GM12875 (cell line): ENCODE data around the gene TMEM233.

Experiments used
- H3K4me3 ChIP-seq: one replicate; pipeline ENCODE4 v1.5.1; 2011; ENCODE audit warnings: low read depth, low read length, control low read depth
- TF ChIP-seq, protein P1 (sequence below): IDR thresholded peaks from 2 replicates; pipeline ENCODE4 v1.5.1; 2011; ENCODE audit warnings: low read depth, mild to moderate bottlenecking, control low read depth, inconsistent platforms, low read length, moderate library complexity, borderline replicate concordance; ENCODE audit not compliant: insufficient read depth

Gene TMEM233

GRCh38 chr12:119593578-119594398 is at the start of gene TMEM233:
Gene TMEM233 (plus strand): TSS chr12:119593774. CDS start chr12:119593849, 75 bp downstream.
- TF ChIP-seq, protein P1, sequence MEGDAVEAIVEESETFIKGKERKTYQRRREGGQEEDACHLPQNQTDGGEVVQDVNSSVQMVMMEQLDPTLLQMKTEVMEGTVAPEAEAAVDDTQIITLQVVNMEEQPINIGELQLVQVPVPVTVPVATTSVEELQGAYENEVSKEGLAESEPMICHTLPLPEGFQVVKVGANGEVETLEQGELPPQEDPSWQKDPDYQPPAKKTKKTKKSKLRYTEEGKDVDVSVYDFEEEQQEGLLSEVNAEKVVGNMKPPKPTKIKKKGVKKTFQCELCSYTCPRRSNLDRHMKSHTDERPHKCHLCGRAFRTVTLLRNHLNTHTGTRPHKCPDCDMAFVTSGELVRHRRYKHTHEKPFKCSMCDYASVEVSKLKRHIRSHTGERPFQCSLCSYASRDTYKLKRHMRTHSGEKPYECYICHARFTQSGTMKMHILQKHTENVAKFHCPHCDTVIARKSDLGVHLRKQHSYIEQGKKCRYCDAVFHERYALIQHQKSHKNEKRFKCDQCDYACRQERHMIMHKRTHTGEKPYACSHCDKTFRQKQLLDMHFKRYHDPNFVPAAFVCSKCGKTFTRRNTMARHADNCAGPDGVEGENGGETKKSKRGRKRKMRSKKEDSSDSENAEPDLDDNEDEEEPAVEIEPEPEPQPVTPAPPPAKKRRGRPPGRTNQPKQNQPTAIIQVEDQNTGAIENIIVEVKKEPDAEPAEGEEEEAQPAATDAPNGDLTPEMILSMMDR: no peak
- no peak within 1 kb of the TSS for H3K4me3 ChIP-seq

- H3K4me3 ChIP-seq: no peak overlapping the region
- TF ChIP-seq, protein P1: peak; percentile 73
Observed at GRCh38 chr12:119544765-119545625, 48.6 kb upstream of the TMEM233 start.

DNA sequence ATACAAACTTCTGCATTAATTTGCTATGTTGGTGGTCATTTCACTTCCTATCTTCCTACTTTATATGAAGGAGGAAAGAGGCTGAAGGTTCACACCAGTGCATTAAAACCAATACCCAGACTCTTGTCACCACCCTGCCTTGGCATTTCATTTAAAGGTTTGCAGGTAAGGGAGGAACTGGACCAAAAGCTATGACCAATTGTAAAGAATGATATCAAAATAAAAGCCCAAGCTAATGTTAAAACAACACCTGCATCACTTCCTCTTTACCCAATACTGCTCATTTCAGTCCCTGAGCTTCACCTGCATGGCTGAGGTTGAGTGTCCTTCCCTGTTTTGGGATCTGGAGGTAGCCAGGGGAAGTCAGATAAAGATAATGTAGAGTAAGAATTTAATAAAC is 47.2 kb upstream of the TMEM233 start:
- TF ChIP-seq, protein P1: no peak
- no peak overlapping the region for H3K4me3 ChIP-seq

DNA sequence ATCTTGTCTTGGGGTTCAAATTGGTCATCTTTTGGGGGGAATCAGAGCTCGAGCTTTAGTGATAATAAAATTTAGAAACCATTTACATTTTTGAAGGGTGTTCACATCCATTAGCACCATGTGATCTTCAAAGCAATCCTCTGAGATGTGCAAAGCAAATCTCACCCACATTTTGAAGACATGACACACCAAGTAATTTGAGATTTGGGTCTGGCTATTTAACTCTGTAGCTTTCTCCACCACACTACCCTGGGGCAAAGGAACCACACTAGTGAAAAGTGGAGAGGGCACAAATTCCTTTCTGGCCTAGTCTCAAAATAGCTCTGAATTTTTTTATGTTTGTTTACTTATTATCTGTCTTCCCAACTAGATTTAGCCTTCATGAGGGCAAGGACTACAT is 46.6 kb upstream of the TMEM233 start:
- TF ChIP-seq, protein P1: no peak

GRCh38 chr12:119556854-119557253 is 36.7 kb upstream of the TMEM233 start:
- TF ChIP-seq, protein P1: no peak
- H3K4me3 ChIP-seq: no peak overlapping the region

More for the DNA sequence above, 46.6 kb upstream of the TMEM233 start:
- no peak overlapping the region for H3K4me3 ChIP-seq

GRCh38 chr12:119565404-119565803 is 28.2 kb upstream of the TMEM233 start:
- no peak overlapping the region for H3K4me3 ChIP-seq
- TF ChIP-seq, protein P1: no peak
